GM11168 (cell line): Measurements from ENCODE around the gene ANG.

Experiments
- in situ Hi-C: fragments of 300-500 bp; cut with MboI; formaldehyde crosslinking; loops from one replicate; pipeline ENCODE4 v1.12.0; 2022; ENCODE audit warnings: low sequenced_read_pairs; ENCODE audit not compliant: unreplicated experiment

Gene ANG

GRCh38 chr14:20671597-20672283, 16.8 kb upstream of the ANG start:
- in situ Hi-C loops = no loop called here

DNA sequence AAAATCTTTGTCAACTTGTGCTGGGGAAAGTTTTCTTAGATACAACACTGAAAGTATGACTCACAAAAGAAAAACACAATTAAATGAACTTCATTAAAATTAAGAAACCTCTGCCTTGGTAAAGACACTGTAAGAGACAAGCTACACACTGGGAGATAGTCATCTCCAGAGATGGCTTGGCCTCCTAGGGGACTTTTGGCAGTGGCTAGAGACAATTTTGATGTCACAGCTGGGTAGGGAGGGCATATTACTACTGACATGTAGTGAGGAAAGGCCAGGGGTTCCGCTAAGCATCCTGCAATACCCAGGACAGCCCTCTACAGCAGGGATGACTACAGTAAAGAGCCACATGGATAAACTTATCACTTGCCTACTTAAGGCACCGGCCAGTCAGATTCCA, 12.9 kb upstream of the ANG start:
- in situ Hi-C loops = no loop called here

DNA sequence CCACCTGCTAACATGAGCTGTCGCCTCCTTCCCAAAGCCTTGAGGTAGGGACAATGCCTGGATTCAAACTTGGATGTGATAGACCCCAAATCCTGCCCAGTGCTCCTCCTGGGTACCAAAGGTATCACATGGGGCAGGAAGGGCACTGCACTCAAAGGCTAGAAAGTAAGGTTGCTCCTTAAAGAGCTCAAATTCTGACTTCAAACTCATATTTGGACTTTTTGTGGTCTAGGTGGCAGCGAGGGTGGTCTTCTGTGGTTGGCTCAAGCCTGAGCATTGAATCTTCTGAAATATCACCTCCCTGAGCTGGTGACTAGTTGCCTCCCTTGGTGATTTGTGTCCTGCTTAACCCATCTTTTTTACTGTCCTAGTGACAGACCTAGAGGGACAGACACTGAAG, 12.5 kb upstream of the ANG start:
- in situ Hi-C loops = no loop called here

DNA sequence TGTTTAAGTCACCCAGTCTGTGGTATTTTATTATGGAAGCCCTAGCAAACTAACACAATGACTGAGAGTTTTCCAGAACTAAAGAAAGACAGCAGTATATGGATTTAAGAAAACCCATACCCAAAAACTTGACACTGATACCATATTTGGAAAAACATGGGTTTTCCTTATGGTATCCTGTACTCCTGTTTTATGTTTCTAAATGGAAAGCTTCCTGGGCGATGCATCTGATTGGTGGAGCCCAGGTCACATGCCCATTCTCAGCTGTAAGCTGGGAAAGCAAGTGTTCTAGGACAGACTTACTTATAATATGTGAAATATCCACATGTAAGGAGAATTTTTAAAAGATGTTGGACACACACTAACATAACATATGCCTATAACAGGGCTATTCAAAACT, 8.7 kb upstream of the ANG start:
- in situ Hi-C loops = loop anchor here (10.0 kb wide), 1 partner anchor 345 kb away; the partner anchor contains the start of gene CCNB1IP1

DNA sequence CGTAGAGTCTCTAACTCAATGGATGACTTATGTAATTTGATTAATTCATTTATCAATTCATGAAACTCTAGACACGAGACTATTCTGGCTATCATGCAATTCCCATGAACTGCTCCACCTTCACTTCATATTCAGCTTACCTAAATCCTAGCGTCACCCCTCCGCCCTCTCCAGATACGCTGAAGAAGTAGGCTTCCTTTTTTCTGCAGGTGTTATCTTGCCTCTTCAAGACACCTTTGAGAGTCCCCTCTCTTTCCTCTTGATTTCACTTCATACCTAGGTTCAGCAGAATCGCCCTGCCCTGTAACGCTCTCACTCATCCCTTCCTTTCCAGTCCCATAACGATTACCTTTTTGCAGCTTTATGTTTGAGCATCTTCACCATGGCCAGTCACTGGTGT, 8.2 kb upstream of the ANG start:
- in situ Hi-C loops = loop anchor here (10.0 kb wide), 1 partner anchor 346 kb away; the partner anchor contains the start of gene CCNB1IP1

DNA sequence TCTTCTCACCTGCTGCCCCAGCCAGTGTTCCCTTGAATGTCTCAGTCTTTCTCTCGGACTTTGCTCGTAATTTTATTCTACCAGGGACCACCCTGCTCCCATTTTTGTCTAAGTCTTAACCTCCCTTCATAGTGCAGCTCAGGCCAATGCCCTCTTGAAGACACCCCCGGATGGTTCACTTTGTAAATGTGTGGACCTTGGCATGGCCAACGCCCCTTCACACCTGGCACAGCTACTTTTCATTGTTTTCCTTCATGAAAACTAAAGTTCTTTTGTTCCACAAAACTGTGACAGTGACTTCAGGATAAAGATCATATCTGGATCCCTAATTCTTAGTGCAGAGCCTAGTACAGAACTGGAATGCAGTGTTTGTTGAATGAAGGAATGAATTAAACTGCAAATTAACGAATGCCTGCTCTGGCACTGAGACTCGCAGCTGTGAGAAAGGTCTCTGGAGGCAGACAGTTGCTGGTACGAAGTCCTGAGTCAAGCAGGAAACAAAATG, 7.7 kb upstream of the ANG start:
- in situ Hi-C loops = loop anchor here (10.0 kb wide), 1 partner anchor 346 kb away; the partner anchor contains the start of gene CCNB1IP1

DNA sequence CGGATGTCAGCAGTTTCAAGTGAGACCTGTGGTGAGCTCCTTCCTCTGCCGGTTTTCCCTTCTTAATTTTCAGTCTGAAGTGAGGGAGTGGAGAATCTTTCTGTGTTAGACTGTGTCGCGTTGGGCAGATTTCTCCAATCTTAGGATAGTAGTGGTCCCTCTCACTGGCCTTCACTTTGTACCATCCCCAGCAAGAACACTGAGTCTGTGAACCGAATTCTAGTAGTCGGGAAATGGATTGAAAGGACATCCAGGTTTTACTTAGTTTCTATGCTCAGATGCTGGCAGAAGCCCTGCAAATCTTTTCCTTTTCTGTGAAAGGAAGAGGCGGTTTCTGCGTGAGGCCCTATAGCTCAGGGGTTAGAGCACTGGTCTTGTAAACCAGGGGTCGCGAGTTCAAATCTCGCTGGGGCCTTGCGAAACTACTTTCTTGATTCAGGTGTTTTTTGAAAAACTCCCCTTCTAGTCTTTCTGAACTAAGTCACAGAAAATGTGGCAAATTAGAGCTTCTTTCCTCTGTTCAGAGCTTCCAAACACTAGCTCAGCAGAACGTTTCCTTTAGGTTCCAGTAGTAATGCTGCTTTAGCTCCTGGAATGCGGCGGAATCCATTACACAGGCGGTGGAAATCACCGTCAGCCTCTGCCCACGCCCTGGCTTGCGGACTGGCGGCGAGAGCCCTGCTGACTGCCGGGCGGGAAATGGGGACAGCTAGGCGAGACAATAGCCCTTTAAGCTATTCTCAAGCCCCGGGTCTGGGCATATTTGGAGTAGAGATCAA, 7.0 kb upstream of the ANG start:
- in situ Hi-C loops = loop anchor here (10.0 kb wide), 1 partner anchor 347 kb away; the partner anchor contains the start of gene CCNB1IP1

- in situ Hi-C loops = loop anchor here (10.0 kb wide), 1 partner anchor 347 kb away; the partner anchor contains the start of gene CCNB1IP1
These were observed 6.5 kb upstream of the ANG start for GRCh38 chr14:20682127-20682434.

- in situ Hi-C loops = loop anchor here (10.0 kb wide), 1 partner anchor 348 kb away; the partner anchor contains the start of gene CCNB1IP1
These were observed 6.0 kb upstream of the ANG start for GRCh38 chr14:20682435-20683124.

GRCh38 chr14:20683125-20683890, 5.3 kb upstream of the ANG start:
- in situ Hi-C loops = loop anchor here (10.0 kb wide), 1 partner anchor 349 kb away; the partner anchor contains the start of gene CCNB1IP1

GRCh38 chr14:20683891-20684661, 4.5 kb upstream of the ANG start, which contains the start of gene RNASE4:
Gene RNASE4 (plus strand): TSS chr14:20684560. CDS start chr14:20699372, 14,812 bp downstream.
- in situ Hi-C loops = loop anchor here (10.0 kb wide), 1 partner anchor 349 kb away; the partner anchor contains the start of gene CCNB1IP1

GRCh38 chr14:20684662-20685456, 3.7 kb upstream of the ANG start:
- in situ Hi-C loops = loop anchor here (10.0 kb wide), 1 partner anchor 350 kb away; the partner anchor contains the start of gene CCNB1IP1

DNA sequence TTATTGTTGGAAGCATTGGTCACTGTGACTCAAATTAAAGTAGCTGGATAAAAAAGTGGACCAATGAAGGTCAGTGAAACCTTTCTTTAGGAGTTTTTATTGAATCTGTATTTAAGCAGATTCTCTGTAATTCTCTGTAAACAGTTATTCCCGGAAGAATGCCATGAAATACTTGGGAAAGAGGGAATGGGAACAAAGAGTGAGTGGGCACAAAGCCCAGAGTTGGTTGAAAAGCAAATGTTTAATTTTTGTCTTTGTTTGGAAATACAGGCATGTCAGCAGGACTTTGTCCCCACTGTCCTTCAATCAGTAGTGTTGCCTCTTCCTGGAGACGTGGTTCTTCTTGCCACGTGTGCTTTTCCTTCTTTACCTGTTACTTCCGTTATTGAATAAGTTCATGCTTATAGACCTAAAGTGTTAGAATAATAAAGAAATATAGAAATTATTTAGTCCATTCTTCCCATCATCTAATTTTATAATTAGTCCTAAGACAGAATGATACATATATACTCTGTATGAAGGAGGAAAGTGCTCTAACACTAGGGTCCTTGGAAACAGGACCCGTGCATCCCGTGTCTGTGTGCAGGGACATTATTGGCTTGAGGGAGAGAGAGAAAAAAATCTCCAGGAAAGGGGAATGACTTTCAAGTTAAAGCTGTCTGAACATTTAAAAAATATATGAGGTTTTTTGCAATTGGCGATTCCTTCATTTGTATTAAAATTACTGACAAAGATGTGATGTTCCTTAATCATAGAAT, 2.0 kb upstream of the ANG start:
- in situ Hi-C loops = loop anchor here (10.0 kb wide), 1 partner anchor 352 kb away; the partner anchor contains the start of gene CCNB1IP1

- in situ Hi-C loops = loop anchor here (10.0 kb wide), 1 partner anchor 353 kb away; the partner anchor contains the start of gene CCNB1IP1
These were observed 1.0 kb upstream of the ANG start for GRCh38 chr14:20687362-20688166.

DNA sequence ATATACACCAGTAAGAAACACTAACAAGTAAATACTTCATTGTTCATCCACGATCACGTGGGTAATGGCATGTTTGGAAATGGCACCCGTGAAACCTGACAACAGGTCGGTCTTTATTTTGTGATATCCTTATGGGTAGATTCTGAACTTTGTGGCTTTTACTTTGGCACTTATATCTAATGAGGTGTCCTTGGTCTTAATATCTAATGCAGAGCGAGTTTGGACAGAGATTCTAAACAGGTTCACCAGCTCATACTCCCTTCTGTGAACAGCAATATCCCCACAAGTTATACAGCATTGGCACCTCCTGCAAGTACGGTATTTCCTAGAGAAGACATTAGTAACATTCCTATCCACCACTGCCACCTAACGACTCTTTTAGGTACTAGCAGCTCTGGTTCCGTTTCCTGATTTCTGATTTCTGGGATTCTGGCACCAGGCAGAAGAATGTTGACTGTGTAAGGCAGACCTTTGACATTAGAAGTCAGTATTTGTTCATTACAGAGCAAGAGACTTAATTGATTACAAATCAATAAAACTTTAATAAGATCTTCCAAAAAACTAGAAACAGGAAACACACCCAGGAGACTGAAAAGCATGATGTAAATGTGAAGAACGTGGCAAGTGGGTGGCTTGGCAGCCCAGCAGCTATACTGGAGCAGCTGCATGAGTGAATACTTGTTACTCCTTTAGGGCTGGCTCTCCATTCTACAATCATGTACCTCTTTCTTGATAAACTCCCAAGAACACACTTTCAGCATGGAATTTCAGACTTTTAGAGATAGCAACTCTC, 2.5 kb downstream of the ANG start:
- in situ Hi-C loops = no loop called here
